ENCODE results near the gene MOCS2. TPM values are rescaled to one million over a fixed set of nuclear protein-coding genes. Genes with fewer than 3 reads are reported as not detected.
A peak's percentile ranks its signal among the peaks of the same experiment; 100 is the strongest.

The MOCS2 gene, protein sequence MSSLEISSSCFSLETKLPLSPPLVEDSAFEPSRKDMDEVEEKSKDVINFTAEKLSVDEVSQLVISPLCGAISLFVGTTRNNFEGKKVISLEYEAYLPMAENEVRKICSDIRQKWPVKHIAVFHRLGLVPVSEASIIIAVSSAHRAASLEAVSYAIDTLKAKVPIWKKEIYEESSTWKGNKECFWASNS
- 5.1 and 18.0 TPM in 2 replicates for total RNA-seq (2011; cell fraction: chromatin; rRNA removed; ENCODE audit: low replicate concordance)
- total RNA-seq (2011; cell fraction: nucleolus; rRNA removed) = 3.4 and 4.5 TPM in 2 replicates
- 11.1 and 18.9 TPM in 2 replicates for total RNA-seq (2011; cell fraction: nucleoplasm; rRNA removed)
- total RNA-seq (2014; rRNA removed) = 32.7 and 33.0 TPM in 2 replicates
- 51.8 and 57.5 TPM in 2 replicates for total RNA-seq (2014; rRNA removed; fragmentation: Illumina TruSeq; extraction: Trizol)
- 39.1 and 43.8 TPM in 2 replicates for total RNA-seq (2015; rRNA removed; fragmentation: Illumina TruSeq; extraction: Trizol)
- total RNA-seq (2021) = 34.0 and 36.9 TPM in 2 replicates
- 41.1 and 48.4 TPM in 2 replicates for polyA plus RNA-seq (2011; rRNA removed)
- polyA plus RNA-seq (2011; cell fraction: cytosol; rRNA removed) = 8.9 and 17.6 TPM in 2 replicates
- polyA plus RNA-seq (2011; cell fraction: nucleus; rRNA removed) = 6.9 and 13.8 TPM in 2 replicates
- 29.9 and 41.6 TPM in 2 replicates for polyA plus RNA-seq (2012)
- polyA plus RNA-seq (2014; fragmentation: Illumina TruSeq; extraction: Trizol) = 48.3 and 63.2 TPM in 2 replicates
- polyA plus RNA-seq (2014; fragmentation: Nextera tagmentation; extraction: Ambion mirVana) = 10 to 100 TPM; 67.6 to 74.5 TPM
- 42.6 and 43.5 TPM in 2 replicates for polyA plus RNA-seq (2014; rRNA removed)
- 35.2 and 36.1 TPM in 2 replicates for polyA minus RNA-seq (2011; rRNA and poly(A)+ RNA removed)
- polyA minus RNA-seq (2011; cell fraction: cytosol; rRNA and poly(A)+ RNA removed) = 10.5 and 12.0 TPM in 2 replicates
- polyA minus RNA-seq (2011; cell fraction: nucleus; rRNA and poly(A)+ RNA removed) = 10.6 and 19.3 TPM in 2 replicates
- Bru-seq, nascent RNA = percentile 76 among the genes with signal in this experiment
- percentile 69 among the genes with signal in this experiment for BruChase-seq, experiment 1, labeled RNA remaining after a 2-hour chase
- percentile 72 among the genes with signal in this experiment for BruChase-seq, experiment 2, labeled RNA remaining after a 6-hour chase
- long read RNA-seq, experiment 1, transcript MOCS2-203 (7 exons, 1,337 nt) = major isoform, 104 of 150 reads
- long read RNA-seq, experiment 1, transcript MOCS2-202 (7 exons, 1,785 nt) = minor isoform, 10 of 150 reads
- long read RNA-seq, experiment 1, partial matches to known transcripts = 3 of 150 reads
- long read RNA-seq, experiment 1, other reads (novel, unspliced or antisense) = 33 of 150 reads
- long read RNA-seq, experiment 2, transcript MOCS2-203 (7 exons, 1,337 nt) = major isoform, 31 of 56 reads
- long read RNA-seq, experiment 2, partial matches to known transcripts = 4 of 56 reads
- long read RNA-seq, experiment 2, other reads (novel, unspliced or antisense) = 17 of 56 reads
- long read RNA-seq, experiment 3, transcript MOCS2-203 (7 exons, 1,337 nt) = major isoform, 30 of 46 reads
- long read RNA-seq, experiment 3, partial matches to known transcripts = 10 of 46 reads
- long read RNA-seq, experiment 3, other reads (novel, unspliced or antisense) = 3 of 46 reads

DNA sequence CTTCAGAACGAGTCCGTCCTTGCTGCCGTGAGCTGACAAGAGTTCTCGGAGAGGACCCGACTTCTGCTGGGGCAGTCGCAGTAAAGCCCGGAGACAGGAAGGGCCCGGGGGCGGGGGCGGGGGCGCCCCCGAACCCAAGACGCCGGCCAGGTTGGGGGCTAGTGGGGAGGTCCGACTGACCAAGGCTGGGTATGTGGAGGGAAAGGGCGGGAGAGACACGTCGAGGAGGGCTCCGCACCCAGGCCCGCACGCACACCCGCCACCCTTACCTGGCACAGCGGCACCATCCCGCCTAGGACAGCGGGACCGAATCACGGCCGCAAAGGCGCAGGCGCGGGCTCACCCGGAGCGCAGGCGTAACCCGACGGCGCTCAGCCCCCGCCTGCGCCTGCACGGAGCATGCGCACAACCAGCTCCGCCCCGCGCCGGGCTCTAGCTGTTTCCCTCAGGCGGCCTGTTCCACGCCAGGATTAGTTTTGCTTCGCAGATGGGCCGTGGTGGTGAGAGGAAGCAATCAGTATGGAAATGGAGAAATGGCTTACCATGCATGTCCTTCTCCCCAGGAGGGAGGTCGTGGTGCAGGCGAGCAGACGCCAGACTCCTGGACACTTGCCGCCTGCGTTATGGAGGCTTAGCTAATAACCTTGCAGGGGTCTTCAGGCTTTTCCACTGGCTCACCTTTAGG is at the start of gene MOCS2:
Gene MOCS2, minus strand, starts transcription at position 315 of the 685 bp plus-strand sequence. CDS start 2,583 bp downstream, outside the sequence.
- Histone ChIP-seq H3K9me1 (ENCODE audit: control insufficient read depth, insufficient read depth, low read length) (no peaks in the 10 kb centered on the region), H3K9ac (ENCODE audit: insufficient read depth in 1 of 2, low read depth in 2 of 2, low read length in 2 of 2) (peak within 1 kb of the TSS; percentile 88 to 90), H3K4me3 (peak within 1 kb of the TSS; percentile 63), H3K4me2 (ENCODE audit: insufficient read depth, low read length) (peak within 1 kb of the TSS; percentile 98), H4K20me1 (replicated peaks; ENCODE audit: control insufficient read depth, insufficient read depth, low read length) (no peaks in the 10 kb centered on the region), H3K79me2 (ENCODE audit: control insufficient read depth, insufficient read depth, low read length) (peaks cover 32% of the 10 kb centered on the region), H3K36me3 (ENCODE audit: control insufficient read depth, insufficient read depth, low read length) (peaks cover 10% of the 10 kb centered on the region), H2AFZ (ENCODE audit: low read depth, low read length) (peak within 1 kb of the TSS; percentile 98), H3K4me1 (replicated peaks in 1 of 2; ENCODE audit: control insufficient read depth in 2 of 2, insufficient read depth in 2 of 2, low read length in 2 of 2) (peaks cover 5 to 9% of the 10 kb centered on the region in 2 experiments; a peak in 2 of 5 replicates), H3K27ac (ENCODE audit: extremely low read depth, low read depth, low read length) (peak within 1 kb of the TSS; percentile 80), H3K27me3 (ENCODE audit: control insufficient read depth in 2 of 2, insufficient read depth in 2 of 2, low read length in 2 of 2) (no peaks in the 10 kb centered on the region), H3K9me3 (replicated peaks; ENCODE audit: control insufficient read depth, insufficient read depth, low read depth, low read length) (no peaks in the 10 kb centered on the region; the same call in 1 of the 2 replicates)
- intact Hi-C loops (cut with micrococcal nuclease) = no loop called here
- ATAC-seq (peak; percentile 98), FAIRE-seq (peak; percentile 86), DNase-seq (ENCODE audit: extremely low read depth in 1 of 4, low spot score in 3 of 4) (peak; percentile 95 to 98 (median 98))
- ChIA-PET CTCF (ENCODE audit: low intra/inter-chr PET ratio) (no interaction called here), POLR2A (interaction anchor here (0.6 to 1.0 kb wide), 7 partner anchors 9 to 1224 kb away, joined by 3 to 8 read pairs (median 5); no protein-coding TSS in a partner anchor)
- under 1% methylated on average over 44 of the region's 54 CpGs for WGBS (ENCODE audit: insufficient coverage, low coverage, missing lambda C conversion rate)
- in situ Hi-C loops (cut with MboI) = no loop called here
- no TSS peak for BruUV-seq (replicated peaks)
- TF ChIP-seq PRPF4 (IDR thresholded peaks at IDR 0.05; ENCODE audit: insufficient read depth, low read depth, low read length, poor library complexity, severe bottlenecking) (no peak), SRF (CRISPR knock-in tag; IDR thresholded peaks at IDR 0.05) (no peak), NELFE (IDR thresholded peaks at IDR 0.05; ENCODE audit: insufficient read depth, insufficient read length) (no peak), SMAD4 (CRISPR knock-in tag; conservative IDR thresholded peaks at IDR 0.05) (0 out of 2 replicates have a peak, but pooled peaks have one; percentile 19), EGR1 (conservative IDR thresholded peaks at IDR 0.05) (peak; percentile 95), POLR2B (IDR thresholded peaks at IDR 0.05; ENCODE audit: low read depth, partially characterized antibody) (peak; percentile 92), RHOXF2B (CRISPR knock-in tag; conservative IDR thresholded peaks at IDR 0.05) (0 out of 2 replicates have a peak, but pooled peaks have one; percentile 57), ATF1 (CRISPR knock-in tag; IDR thresholded peaks at IDR 0.05) (no peak), ATF1 (tag; IDR thresholded peaks at IDR 0.05) (0 out of 2 replicates have a peak, but pooled peaks have one; percentile 15), FOSL1 (tag; conservative IDR thresholded peaks at IDR 0.05) (no peak), PHF20 (IDR thresholded peaks at IDR 0.05; ENCODE audit: partially characterized antibody) (no peak), BCL6 (CRISPR knock-in tag; IDR thresholded peaks at IDR 0.05) (no peak), HNRNPL (IDR thresholded peaks at IDR 0.05; ENCODE audit: low read depth, low read length) (0 out of 2 replicates have a peak, but pooled peaks have one; percentile 35), PHF21A (IDR thresholded peaks at IDR 0.05; ENCODE audit: borderline replicate concordance, low read depth) (peak; percentile 84; the same call in 1 of the 2 replicates)
- TF ChIP-seq, protein P1, sequence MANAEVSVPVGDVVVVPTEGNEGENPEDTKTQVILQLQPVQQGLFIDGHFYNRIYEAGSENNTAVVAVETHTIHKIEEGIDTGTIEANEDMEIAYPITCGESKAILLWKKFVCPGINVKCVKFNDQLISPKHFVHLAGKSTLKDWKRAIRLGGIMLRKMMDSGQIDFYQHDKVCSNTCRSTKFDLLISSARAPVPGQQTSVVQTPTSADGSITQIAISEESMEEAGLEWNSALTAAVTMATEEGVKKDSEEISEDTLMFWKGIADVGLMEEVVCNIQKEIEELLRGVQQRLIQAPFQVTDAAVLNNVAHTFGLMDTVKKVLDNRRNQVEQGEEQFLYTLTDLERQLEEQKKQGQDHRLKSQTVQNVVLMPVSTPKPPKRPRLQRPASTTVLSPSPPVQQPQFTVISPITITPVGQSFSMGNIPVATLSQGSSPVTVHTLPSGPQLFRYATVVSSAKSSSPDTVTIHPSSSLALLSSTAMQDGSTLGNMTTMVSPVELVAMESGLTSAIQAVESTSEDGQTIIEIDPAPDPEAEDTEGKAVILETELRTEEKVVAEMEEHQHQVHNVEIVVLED (CRISPR knock-in tag; IDR thresholded peaks at IDR 0.05) = peak; percentile 48; the same call in 1 of the 2 replicates

Data from K562 (cell line).